CD14-positive monocyte (primary cell): ENCODE results near the gene LIMS2. TPM values are rescaled to one million over a fixed set of nuclear protein-coding genes. Genes with fewer than 3 reads are reported as not detected.
A peak's percentile ranks its signal among the peaks of the same experiment; 100 is the strongest.

Experiments
- DNase-seq, 3 donors: peaks; one replicate each; pipeline ENCODE4 v3.0.0-alpha.2; 2011 to 2022
- H2AFZ ChIP-seq: 2 replicates; pipeline ENCODE4 v1.6.0; 2012; ENCODE audit warnings: mild to moderate bottlenecking, low read depth, low read length, inconsistent platforms; ENCODE audit not compliant: insufficient read depth, poor library complexity, severe bottlenecking
- H3K27ac ChIP-seq, 2 donors: 1 replicate in 1 of 2; 2 replicates in 1 of 2; pipeline ENCODE4 v1.5.1; 2012 to 2013; ENCODE audit warnings: low read length in 2 of 2, control low read depth in 1 of 2, inconsistent platforms in 1 of 2, low read depth in 1 of 2, mild to moderate bottlenecking in 1 of 2
- H3K27me3 ChIP-seq, 2 donors: one replicate each; pipeline versions ENCODE4 v1.6.0 to v1.6.1; 2011 to 2013; ENCODE audit warnings: low read length in 2 of 2; ENCODE audit not compliant: control insufficient read depth in 2 of 2, insufficient read depth in 2 of 2
- H3K36me3 ChIP-seq, 2 donors: replicated peaks in 1 of 2; 1 replicate in 1 of 2; 2 replicates in 1 of 2; pipeline versions ENCODE4 v1.5.1 to v1.6.1; 2012 to 2013; ENCODE audit warnings: low read length in 2 of 2, control low read depth in 1 of 2, inconsistent platforms in 1 of 2, mild to moderate bottlenecking in 1 of 2; ENCODE audit not compliant: insufficient read depth in 2 of 2, control insufficient read depth in 1 of 2
- H3K4me1 ChIP-seq, 2 donors: 1 replicate in 1 of 2; 2 replicates in 1 of 2; pipeline versions ENCODE4 v1.5.1 to v1.6.1; 2012 to 2013; ENCODE audit warnings: low read length in 2 of 2, control low read depth in 1 of 2, inconsistent platforms in 1 of 2, mild to moderate bottlenecking in 1 of 2, moderate library complexity in 1 of 2; ENCODE audit not compliant: insufficient read depth in 2 of 2, control insufficient read depth in 1 of 2
- H3K4me2 ChIP-seq: replicated peaks from 2 replicates; pipeline ENCODE3; 2012; ENCODE audit warnings: low read length, moderate library complexity, mild to moderate bottlenecking; ENCODE audit not compliant: poor library complexity, severe bottlenecking; ENCODE audit errors: extremely low read depth
- H3K4me3 ChIP-seq, 3 experiments: fragments of 200-600 bp in 1 of 3; sonication (generic) in 1 of 3; replicated peaks in 1 of 3; 1 replicate in 2 of 3; 2 replicates in 1 of 3; pipeline ENCODE4 v1.5.1; 2011 to 2013; ENCODE audit warnings: low read length in 3 of 3, mild to moderate bottlenecking in 3 of 3, control low read depth in 2 of 3, low read depth in 2 of 3, inconsistent platforms in 1 of 3, moderate library complexity in 1 of 3
- H3K79me2 ChIP-seq: 2 replicates; pipeline ENCODE4 v1.6.0; 2012; ENCODE audit warnings: mild to moderate bottlenecking, control low read depth, inconsistent platforms, low read length, moderate library complexity; ENCODE audit not compliant: insufficient read depth
- H3K9ac ChIP-seq: 2 replicates; pipeline ENCODE4 v1.6.0; 2017; ENCODE audit warnings: low read length, mild to moderate bottlenecking; ENCODE audit not compliant: insufficient read depth, poor library complexity, severe bottlenecking
- H3K9me3 ChIP-seq, 2 donors: replicated peaks in 1 of 2; 1 replicate in 1 of 2; 2 replicates in 1 of 2; pipeline versions ENCODE4 v1.5.1 to v1.6.1; 2012 to 2013; ENCODE audit warnings: low read length in 2 of 2, control low read depth in 1 of 2; ENCODE audit not compliant: control insufficient read depth in 1 of 2, insufficient read depth in 1 of 2
- H4K20me1 ChIP-seq: 2 replicates; pipeline ENCODE4 v1.6.0; 2012; ENCODE audit warnings: mild to moderate bottlenecking, low read length, control low read depth, moderate library complexity; ENCODE audit not compliant: insufficient read depth
- H3K27ac Mint-ChIP-seq, 7 donors: one replicate each; pipeline ENCODE4 v1.8.0; 2020; ENCODE audit warnings: mild to moderate bottlenecking in 7 of 7, mixed read lengths in 7 of 7, moderate library complexity in 6 of 7, inconsistent platforms in 2 of 7
- H3K27me3 Mint-ChIP-seq, 3 donors: one replicate each; pipeline ENCODE4 v1.8.0; 2021 to 2022; ENCODE audit warnings: low read depth in 3 of 3, mild to moderate bottlenecking in 3 of 3, mixed read lengths in 3 of 3, moderate library complexity in 3 of 3, inconsistent platforms in 1 of 3
- H3K36me3 Mint-ChIP-seq, 2 donors: one replicate each; pipeline ENCODE4 v1.8.0; 2020; ENCODE audit warnings: mixed read lengths in 2 of 2, inconsistent platforms in 1 of 2, mild to moderate bottlenecking in 1 of 2
- H3K4me1 Mint-ChIP-seq: one replicate; pipeline ENCODE4 v1.8.0; 2020; ENCODE audit warnings: mild to moderate bottlenecking, mixed read lengths
- H3K4me3 Mint-ChIP-seq, 2 donors: one replicate each; pipeline ENCODE4 v1.8.0; 2020; ENCODE audit warnings: mild to moderate bottlenecking in 2 of 2, mixed read lengths in 2 of 2, moderate library complexity in 1 of 2
- H3K9me3 Mint-ChIP-seq, 7 donors: one replicate each; pipeline ENCODE4 v1.8.0; 2020 to 2022; ENCODE audit warnings: mixed read lengths in 7 of 7, mild to moderate bottlenecking in 6 of 7, moderate library complexity in 6 of 7, inconsistent platforms in 2 of 7
- CTCF ChIP-seq: fragments of 200-600 bp; IDR thresholded peaks from one replicate; pipeline ENCODE4 v1.8.0; 2022; ENCODE audit warnings: antibody characterized with exemption, mild to moderate bottlenecking
- WGBS: methylation state at CpG from one replicate; pipeline ENCODE4 v1.1.5; 2013; ENCODE audit warnings: missing lambda C conversion rate; ENCODE audit not compliant: insufficient coverage; 5-methylcytosine and 5-hydroxymethylcytosine counted together
- intact Hi-C, 2 donors: fragments of 100-400 bp; cut with micrococcal nuclease; formaldehyde crosslinking; loops; one replicate each; pipeline versions ENCODE4 v1.15.0 to v1.15.1; 2023
- polyA plus RNA-seq, 3 donors: library from polyadenylated mRNA; depleted of rRNA in 1 of 3; unstranded in 2 of 3; stranded (reverse) in 1 of 3; fragments of 300-500 nt in 2 of 3; fragments of >200 nt in 1 of 3; fragmentation: Illumina TruSeq in 2 of 3; gene quantifications; 1 replicate in 2 of 3; 2 replicates in 1 of 3; pipeline ENCODE4 v1.2.3, GENCODE V29; 2012 to 2021

The LIMS2 gene
- polyA plus RNA-seq, 3 donors: 0.13 to 1.3 (median 0.23) TPM

DNA sequence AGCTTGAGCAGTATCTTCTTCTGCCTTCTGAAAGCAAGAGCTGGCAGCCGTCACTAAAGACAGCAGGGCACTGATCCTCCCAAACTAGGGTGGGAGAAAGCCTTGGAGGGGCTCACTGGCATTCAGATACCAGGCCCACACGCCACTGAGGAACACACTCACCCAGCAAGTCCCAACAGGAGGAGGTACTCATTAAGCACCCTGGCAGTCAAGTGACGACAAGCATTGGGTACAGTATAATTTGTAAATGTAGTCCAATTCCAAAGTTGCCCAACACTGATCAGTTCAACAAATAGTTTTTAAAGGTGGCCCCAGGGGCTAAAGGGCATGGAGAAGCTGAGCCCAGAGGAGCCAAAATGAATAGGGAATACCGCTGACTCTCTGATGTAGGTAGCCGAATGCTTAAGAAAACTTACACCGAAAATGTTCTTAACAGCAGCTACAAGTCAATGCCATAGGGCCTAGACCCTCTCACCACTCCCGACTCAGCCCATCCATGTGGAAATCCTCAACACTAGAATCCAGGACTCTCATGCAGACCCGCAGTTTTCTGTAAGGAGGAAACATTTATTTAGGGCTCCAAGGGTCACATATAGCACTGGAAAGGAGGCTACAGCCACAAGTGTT is 9.9 kb downstream of the LIMS2 start:
- no peaks in the 10 kb centered on the region for H3K4me1 ChIP-seq
- Mint-ChIP-seq H3K36me3 (peaks cover 0 to 3% of the 10 kb centered on the region in 2 donors), H3K4me3 (peak overlapping the region in 1 of 2 donors; percentile 39), H3K27me3 (peaks cover 50 to 73% (median 63%) of the 10 kb centered on the region in 3 donors), H3K4me1 (peaks cover 4% of the 10 kb centered on the region), H3K9me3 (peaks cover 0 to 7% (median 0%) of the 10 kb centered on the region in 7 donors), H3K27ac (no peak overlapping the region)
- no peak overlapping the region for H2AFZ ChIP-seq
- no peaks in the 10 kb centered on the region for H3K36me3 ChIP-seq
- H3K9ac ChIP-seq: no peak overlapping the region
- no peak for DNase-seq
- no peaks in the 10 kb centered on the region for H3K79me2 ChIP-seq
- no peak for TF ChIP-seq CTCF
- peaks cover 0 to 7% of the 10 kb centered on the region in 2 donors for H3K9me3 ChIP-seq
- WGBS: no CpG with 5 or more reads among the region's 8 CpGs
- no peak overlapping the region for H3K4me2 ChIP-seq
- H3K27me3 ChIP-seq: peaks cover 36 to 52% of the 10 kb centered on the region in 2 donors
- intact Hi-C loops: no loop called here
- no peak overlapping the region for H3K27ac ChIP-seq
- no peak overlapping the region for H3K4me3 ChIP-seq
- no peaks in the 10 kb centered on the region for H4K20me1 ChIP-seq

GRCh38 chr2:127664895-127665225 is 10.5 kb downstream of the LIMS2 start:
- Mint-ChIP-seq H3K27me3 (peaks cover 47 to 69% (median 59%) of the 10 kb centered on the region in 3 donors), H3K36me3 (peaks cover 0 to 3% of the 10 kb centered on the region in 2 donors), H3K9me3 (peaks cover 0 to 12% (median 4%) of the 10 kb centered on the region in 7 donors), H3K27ac (peak overlapping the region in 1 of 7 donors; percentile 41), H3K4me1 (peaks cover 4% of the 10 kb centered on the region), H3K4me3 (peak overlapping the region in 1 of 2 donors; percentile 8)
- H3K4me3 ChIP-seq: no peak overlapping the region
- H3K27ac ChIP-seq: no peak overlapping the region
- intact Hi-C loops: no loop called here
- H3K4me2 ChIP-seq: no peak overlapping the region
- H3K27me3 ChIP-seq: peaks cover 36 to 52% of the 10 kb centered on the region in 2 donors
- H4K20me1 ChIP-seq: no peaks in the 10 kb centered on the region
- H3K9ac ChIP-seq: no peak overlapping the region
- no peaks in the 10 kb centered on the region for H3K36me3 ChIP-seq
- no peaks in the 10 kb centered on the region for H3K79me2 ChIP-seq
- DNase-seq: no peak
- WGBS: 95% methylated on average over 6 of the region's 6 CpGs
- no peaks in the 10 kb centered on the region for H3K4me1 ChIP-seq
- peaks cover 5 to 7% of the 10 kb centered on the region in 2 donors for H3K9me3 ChIP-seq
- no peak for TF ChIP-seq CTCF
- no peak overlapping the region for H2AFZ ChIP-seq
